ENCODE data around the gene ZCCHC14.

GRCh38 chr16:87425941-87426340 lies 66.9 kb downstream of the ZCCHC14 start:
- TF ChIP-seq CTCF (conservative IDR thresholded peaks at IDR 0.05) (no peak), ZFX (IDR thresholded peaks at IDR 0.05) (no peak)
